ENCODE results near the gene OVCA2.

GRCh38 chr17:1995907-1996799, 45.7 kb upstream of the OVCA2 start:
- TF ChIP-seq CTCF (conservative IDR thresholded peaks at IDR 0.05) (no peak), ZFX (IDR thresholded peaks at IDR 0.05) (no peak)

Data from C4-2B (cell line).